Mesenchymal stem cell (in vitro differentiated cells and primary cell): ENCODE measurements around the gene NDUFV3.
"Not testable (repeated sequence)": the region's sequence is repeated elsewhere in the genome, so short reads cannot be mapped to it uniquely, and the experiment has no call there.

ENCODE experiments used
- DNase-seq: peaks from one replicate; pipeline ENCODE4 v3.0.0-alpha.2; 2013
- H2AFZ ChIP-seq: one replicate; pipeline ENCODE4 v1.6.1; 2013; ENCODE audit warnings: low read depth, mild to moderate bottlenecking, control low read depth, inconsistent platforms, low read length, moderate library complexity
- H2AK5ac ChIP-seq: 2 replicates; pipeline ENCODE4 v1.6.1; 2013; ENCODE audit warnings: low read length, moderate library complexity, mild to moderate bottlenecking, inconsistent platforms; ENCODE audit not compliant: severe bottlenecking
- H2BK120ac ChIP-seq: one replicate; pipeline ENCODE4 v1.6.1; 2013; ENCODE audit warnings: low read depth, mild to moderate bottlenecking, inconsistent platforms, low read length, moderate library complexity
- H2BK12ac ChIP-seq, 2 experiments: one replicate each; pipeline ENCODE4 v1.6.1; 2013; ENCODE audit warnings: inconsistent platforms in 2 of 2, low read length in 2 of 2, mild to moderate bottlenecking in 2 of 2, moderate library complexity in 2 of 2, control low read depth in 1 of 2
- H2BK15ac ChIP-seq: one replicate; pipeline ENCODE4 v1.6.1; 2013; ENCODE audit warnings: mild to moderate bottlenecking, low read depth, inconsistent platforms; ENCODE audit not compliant: poor library complexity, severe bottlenecking
- H2BK5ac ChIP-seq: 2 replicates; pipeline ENCODE4 v1.6.1; 2013; ENCODE audit warnings: low read depth, mild to moderate bottlenecking, low read length, control low read depth, inconsistent platforms; ENCODE audit not compliant: poor library complexity, severe bottlenecking
- H3K14ac ChIP-seq, 2 experiments: one replicate each; pipeline ENCODE4 v1.6.1; 2013; ENCODE audit warnings: inconsistent platforms in 2 of 2, low read length in 2 of 2, control low read depth in 1 of 2, mild to moderate bottlenecking in 1 of 2, moderate library complexity in 1 of 2
- H3K18ac ChIP-seq, 2 experiments: one replicate each; pipeline ENCODE4 v1.6.1; 2013; ENCODE audit warnings: inconsistent platforms in 2 of 2, low read length in 2 of 2, control low read depth in 1 of 2, low read depth in 1 of 2, mild to moderate bottlenecking in 1 of 2
- H3K23ac ChIP-seq, 2 experiments: one replicate each; pipeline ENCODE4 v1.6.1; 2013; ENCODE audit warnings: inconsistent platforms in 2 of 2, low read length in 2 of 2, mild to moderate bottlenecking in 2 of 2, moderate library complexity in 2 of 2, control low read depth in 1 of 2
- H3K27ac ChIP-seq: 2 replicates; pipeline ENCODE4 v1.5.1; 2013; ENCODE audit warnings: mild to moderate bottlenecking, moderate library complexity, low read length, control low read depth, inconsistent platforms; ENCODE audit not compliant: poor library complexity, severe bottlenecking
- H3K27me3 ChIP-seq, 2 experiments: 2 replicates each; pipeline versions ENCODE4 v1.6.1 to v1.7.0; 2013; ENCODE audit warnings: low read length in 2 of 2, mild to moderate bottlenecking in 2 of 2, moderate library complexity in 2 of 2, control low read depth in 1 of 2, inconsistent platforms in 1 of 2; ENCODE audit not compliant: control insufficient read depth in 1 of 2, insufficient read depth in 1 of 2
- H3K36me3 ChIP-seq, 2 experiments: 2 replicates each; pipeline versions ENCODE4 v1.6.1 to v1.7.0; 2013; ENCODE audit warnings: low read length in 2 of 2, control low read depth in 1 of 2, inconsistent platforms in 1 of 2, low read depth in 1 of 2, mild to moderate bottlenecking in 1 of 2; ENCODE audit not compliant: insufficient read depth in 2 of 2, control insufficient read depth in 1 of 2
- H3K4ac ChIP-seq, 2 experiments: one replicate each; pipeline ENCODE4 v1.6.1; 2013; ENCODE audit warnings: inconsistent platforms in 2 of 2, low read length in 2 of 2, mild to moderate bottlenecking in 2 of 2, moderate library complexity in 2 of 2, control low read depth in 1 of 2, low read depth in 1 of 2
- H3K4me1 ChIP-seq: 2 replicates; pipeline ENCODE4 v1.6.1; 2013; ENCODE audit warnings: low read depth, low read length, control low read depth; ENCODE audit not compliant: control insufficient read depth, insufficient read depth
- H3K4me2 ChIP-seq: 2 replicates; pipeline ENCODE4 v1.6.1; 2013; ENCODE audit warnings: low read length, mild to moderate bottlenecking, inconsistent platforms; ENCODE audit not compliant: poor library complexity, severe bottlenecking
- H3K4me3 ChIP-seq, 2 experiments: 2 replicates each; pipeline versions ENCODE4 v1.5.1 to v1.7.0; 2013; ENCODE audit warnings: low read length in 2 of 2, mild to moderate bottlenecking in 2 of 2, control low read depth in 1 of 2, low read depth in 1 of 2; ENCODE audit not compliant: insufficient read depth in 1 of 2
- H3K79me1 ChIP-seq: replicated peaks from 2 replicates; pipeline ENCODE4 v1.6.1; 2013; ENCODE audit warnings: mild to moderate bottlenecking, control low read depth, low read length, inconsistent platforms; ENCODE audit not compliant: poor library complexity, severe bottlenecking
- H3K9ac ChIP-seq: 2 replicates; pipeline ENCODE4 v1.7.0; 2013; ENCODE audit warnings: mild to moderate bottlenecking, low read length, moderate library complexity
- H3K9me3 ChIP-seq: 2 replicates; pipeline ENCODE4 v1.7.0; 2013; ENCODE audit warnings: mild to moderate bottlenecking, low read length; ENCODE audit not compliant: control insufficient read depth
- H4K8ac ChIP-seq: one replicate; pipeline ENCODE4 v1.6.1; 2013; ENCODE audit warnings: inconsistent platforms, mild to moderate bottlenecking, low read length, moderate library complexity
- H4K91ac ChIP-seq: one replicate; pipeline ENCODE4 v1.6.1; 2013; ENCODE audit warnings: mild to moderate bottlenecking, low read length, inconsistent platforms
- WGBS: methylation state at CpG from one replicate; pipeline ENCODE4 v1.1.7; 2013; ENCODE audit warnings: mixed read lengths; 5-methylcytosine and 5-hydroxymethylcytosine counted together

The NDUFV3 gene

GRCh38 chr21:42911920-42912319 lies 18.8 kb downstream of the NDUFV3 start:
- H3K4me3 ChIP-seq, H2BK15ac ChIP-seq, H2BK5ac ChIP-seq, H3K4ac ChIP-seq, H4K8ac ChIP-seq, H3K23ac ChIP-seq, H2AK5ac ChIP-seq, H2BK120ac ChIP-seq, H3K9ac ChIP-seq, H3K4me1 ChIP-seq, H3K4me2 ChIP-seq, H3K9me3 ChIP-seq, H2AFZ ChIP-seq, H3K27me3 ChIP-seq, DNase-seq, H3K14ac ChIP-seq, H3K18ac ChIP-seq, H2BK12ac ChIP-seq, H3K27ac ChIP-seq, H4K91ac ChIP-seq: not testable (repeated sequence)
- Histone ChIP-seq H3K79me1 (peaks cover 16% of the 10 kb centered on the region), H3K36me3 (peaks cover 47 to 52% of the 10 kb centered on the region in 2 experiments)
- 98% methylated on average over 6 of the region's 6 CpGs for WGBS

GRCh38 chr21:42913476-42913875 lies 20.4 kb downstream of the NDUFV3 start:
- Histone ChIP-seq H3K14ac (no peak overlapping the region), H2AFZ (no peak overlapping the region), H3K23ac (no peak overlapping the region), H2BK12ac (no peak overlapping the region), H2BK120ac (no peak overlapping the region), H2BK5ac (no peak overlapping the region), H3K79me1 (peaks cover 11% of the 10 kb centered on the region), H3K18ac (no peak overlapping the region), H3K9me3 (no peaks in the 10 kb centered on the region), H3K4me3 (no peak overlapping the region), H3K4me1 (peaks cover 7% of the 10 kb centered on the region), H3K4me2 (no peak overlapping the region), H3K4ac (no peak overlapping the region), H3K36me3 (peaks cover 41 to 42% of the 10 kb centered on the region in 2 experiments), H4K8ac (no peak overlapping the region), H2AK5ac (peak overlapping the region; percentile 35), H3K9ac (no peak overlapping the region), H4K91ac (no peak overlapping the region), H3K27me3 (no peaks in the 10 kb centered on the region), H3K27ac (no peak overlapping the region), H2BK15ac (no peak overlapping the region)
- no peak for DNase-seq
- 80% methylated on average over 7 of the region's 7 CpGs for WGBS

- Histone ChIP-seq H2BK120ac (no peak overlapping the region), H3K27me3 (no peaks in the 10 kb centered on the region), H3K4me1 (peaks cover 5% of the 10 kb centered on the region), H3K4me3 (no peak overlapping the region), H3K4me2 (no peak overlapping the region), H3K23ac (no peak overlapping the region), H2BK12ac (no peak overlapping the region), H3K79me1 (no peaks in the 10 kb centered on the region), H4K91ac (no peak overlapping the region), H4K8ac (no peak overlapping the region), H2BK5ac (no peak overlapping the region), H3K4ac (no peak overlapping the region), H3K14ac (no peak overlapping the region), H2BK15ac (no peak overlapping the region), H2AK5ac (no peak overlapping the region), H3K27ac (no peak overlapping the region), H3K9me3 (no peaks in the 10 kb centered on the region), H3K18ac (no peak overlapping the region), H2AFZ (no peak overlapping the region), H3K36me3 (peaks cover under 1 to 8% of the 10 kb centered on the region in 2 experiments), H3K9ac (no peak overlapping the region)
- no peak for DNase-seq
- 100% methylated on average over 3 of the region's 6 CpGs for WGBS
These were observed 25.2 kb downstream of the NDUFV3 start for GRCh38 chr21:42918291-42918690.

GRCh38 chr21:42921927-42922326 lies 28.8 kb downstream of the NDUFV3 start:
- H3K4me1 ChIP-seq = peaks cover 6% of the 10 kb centered on the region
- H3K9ac ChIP-seq = no peak overlapping the region
- DNase-seq = no peak
- no peak overlapping the region for H2AK5ac ChIP-seq
- no peak overlapping the region for H2BK15ac ChIP-seq
- no peak overlapping the region for H3K18ac ChIP-seq
- no peak overlapping the region for H3K14ac ChIP-seq
- H3K79me1 ChIP-seq = peaks cover 4% of the 10 kb centered on the region
- no peak overlapping the region for H3K27ac ChIP-seq
- no peak overlapping the region for H2BK120ac ChIP-seq
- H3K4ac ChIP-seq = no peak overlapping the region
- no peaks in the 10 kb centered on the region for H3K27me3 ChIP-seq
- no peak overlapping the region for H2BK5ac ChIP-seq
- H3K9me3 ChIP-seq = no peaks in the 10 kb centered on the region
- no peak overlapping the region for H4K8ac ChIP-seq
- H4K91ac ChIP-seq = no peak overlapping the region
- H2AFZ ChIP-seq = no peak overlapping the region
- H3K4me3 ChIP-seq = no peak overlapping the region
- H3K36me3 ChIP-seq = no peaks in the 10 kb centered on the region
- no peak overlapping the region for H3K4me2 ChIP-seq
- WGBS = 94% methylated on average over 4 of the region's 4 CpGs
- no peak overlapping the region for H2BK12ac ChIP-seq
- H3K23ac ChIP-seq = no peak overlapping the region
